Measurements from ENCODE around the gene RIMOC1.
"Not testable (repeated sequence)": the region's sequence is repeated elsewhere in the genome, so short reads cannot be mapped to it uniquely, and the experiment has no call there.

Gene RIMOC1

GRCh38 chr5:41932770-41933169 lies 28.6 kb downstream of the RIMOC1 start:
- no peak for DNase-seq (ENCODE audit: insufficient read length, low spot score)
- no peak for FAIRE-seq
- no peak for TF ChIP-seq CTCF (IDR thresholded peaks at IDR 0.05; ENCODE audit: insufficient read depth, missing control alignments)

DNA sequence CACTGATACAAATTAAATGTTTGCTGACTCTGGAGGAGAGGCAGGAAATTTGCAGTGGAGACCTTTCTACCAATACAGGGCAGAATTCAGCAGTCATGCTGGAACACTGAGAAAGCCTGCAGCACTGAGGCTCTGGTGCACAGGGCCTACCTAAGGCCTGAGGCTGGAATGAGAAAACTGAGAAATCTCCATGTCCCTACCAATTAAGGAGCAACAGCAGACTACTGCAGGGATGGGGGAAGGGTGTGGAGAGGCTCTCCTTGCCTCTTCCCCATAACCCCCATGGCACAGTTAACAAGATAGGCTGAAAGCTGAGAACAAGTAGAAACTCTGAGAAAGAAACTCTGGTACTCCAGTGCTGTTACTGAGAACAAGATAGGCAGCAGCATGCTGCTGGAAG lies 31.4 kb downstream of the RIMOC1 start:
- no peak for TF ChIP-seq CTCF (IDR thresholded peaks at IDR 0.05; ENCODE audit: insufficient read depth, missing control alignments)
- no peak for DNase-seq (ENCODE audit: insufficient read length, low spot score)
- no peak for FAIRE-seq

DNA sequence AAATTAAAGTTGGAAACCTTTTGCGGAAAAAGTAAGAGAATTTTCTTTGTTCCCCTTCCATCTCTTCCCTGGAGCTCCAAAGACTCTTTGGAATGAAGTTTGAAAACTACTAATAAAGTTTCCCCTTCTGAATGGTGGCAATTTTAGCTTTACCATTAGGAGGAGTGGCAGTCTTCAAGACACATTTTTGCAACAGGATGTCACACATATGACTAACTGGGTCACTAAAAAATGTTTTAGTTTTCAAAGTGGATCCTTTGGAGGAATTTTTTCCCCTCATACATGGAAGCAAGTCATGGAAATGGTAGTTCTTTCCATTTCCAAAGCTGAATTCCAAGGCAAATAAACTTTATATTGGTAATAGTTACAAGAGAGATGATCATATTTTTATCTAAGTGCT lies 36.5 kb downstream of the RIMOC1 start:
- no peak for FAIRE-seq
- no peak for TF ChIP-seq CTCF (IDR thresholded peaks at IDR 0.05; ENCODE audit: insufficient read depth, missing control alignments)
- DNase-seq (ENCODE audit: insufficient read length, low spot score) = no peak

DNA sequence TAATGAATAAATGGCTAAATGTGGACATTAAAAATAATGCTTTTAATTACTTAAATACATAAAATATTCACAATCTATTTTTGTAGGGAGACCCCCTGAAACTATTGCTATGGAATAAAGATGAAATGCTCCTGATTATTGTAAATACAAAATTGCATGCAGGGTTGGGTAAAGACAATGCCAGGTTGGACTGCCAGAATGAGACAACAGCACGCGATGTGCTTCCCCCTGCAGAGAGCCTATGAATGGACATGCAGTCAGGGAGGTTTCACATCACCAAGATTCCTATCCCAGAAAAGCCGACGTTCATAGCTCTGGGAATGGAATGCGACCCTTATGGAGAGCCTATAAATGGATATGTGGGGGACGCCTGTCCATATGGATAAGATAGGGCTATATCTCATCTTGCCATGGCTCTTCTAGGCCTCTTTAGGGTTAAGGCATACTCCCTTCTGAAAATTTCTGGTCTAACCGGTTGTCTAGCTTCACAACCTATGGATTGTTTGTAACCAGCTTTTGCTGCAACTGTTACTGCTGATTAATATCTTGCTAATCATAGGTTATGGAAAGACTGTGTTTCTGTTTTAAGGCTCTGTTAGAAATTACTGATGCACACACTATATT lies 41.3 kb downstream of the RIMOC1 start:
- not testable (repeated sequence) for DNase-seq (ENCODE audit: insufficient read length, low spot score); FAIRE-seq

- DNase-seq (ENCODE audit: insufficient read length, low spot score) (no peak), FAIRE-seq (no peak)
- TF ChIP-seq CTCF (IDR thresholded peaks at IDR 0.05; ENCODE audit: insufficient read depth, missing control alignments) = no peak
These were observed 47.1 kb downstream of the RIMOC1 start for GRCh38 chr5:41951224-41951623.

All from D721Med (cell line).